GM21723 (cell line): ENCODE results near the gene MTRF1.
"Not testable (repeated sequence)": the region's sequence is repeated elsewhere in the genome, so short reads cannot be mapped to it uniquely, and the experiment has no call there.

Experiments
- ATAC-seq: cut with Tn5 transposase; IDR thresholded peaks from one replicate; pipeline ENCODE4 v1.9.1; 2021; ENCODE audit warnings: mild to moderate bottlenecking, moderate library complexity; ENCODE audit not compliant: unreplicated experiment

The MTRF1 gene

DNA sequence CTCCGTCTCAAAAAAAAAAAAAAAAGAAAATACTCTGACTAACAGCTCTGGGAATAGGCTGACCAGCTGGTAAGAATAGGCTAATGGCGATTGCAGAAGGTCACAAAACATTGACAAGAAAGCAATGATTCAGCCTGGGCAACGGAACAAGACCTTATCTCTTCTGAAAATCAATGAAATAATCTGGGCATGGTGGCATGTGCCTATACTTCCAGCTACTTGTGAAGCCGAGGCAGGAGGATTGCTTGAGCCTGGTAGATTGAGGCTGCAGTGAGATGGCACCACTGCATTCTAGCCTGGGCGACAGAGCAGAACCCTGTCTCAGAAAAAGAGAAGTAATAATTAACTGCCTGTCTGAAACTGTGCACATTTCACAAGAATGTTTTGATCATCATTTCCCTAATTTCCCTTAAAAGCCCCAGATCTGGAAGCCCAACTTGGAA, 18.8 kb upstream of the MTRF1 start:
- ATAC-seq = no peak

DNA sequence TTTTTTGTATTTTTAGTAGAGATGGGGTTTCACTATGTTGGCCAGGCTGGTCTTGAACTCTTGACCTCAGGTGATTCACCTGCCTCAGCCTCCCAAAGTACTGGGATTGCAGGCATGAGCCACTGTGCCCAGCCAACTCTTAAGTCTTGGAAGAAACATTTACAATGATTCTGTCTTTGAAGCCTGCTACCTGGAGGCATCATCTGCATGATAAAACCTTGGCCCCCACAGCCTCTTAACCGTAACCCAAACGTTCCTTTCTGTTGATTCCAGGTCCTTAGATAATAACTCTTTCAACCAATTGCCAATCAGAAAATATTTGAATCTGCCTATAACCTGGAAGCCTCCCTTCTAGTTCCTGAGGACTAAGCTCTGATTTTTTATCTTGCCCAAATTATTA, 15.8 kb upstream of the MTRF1 start:
- ATAC-seq = not testable (repeated sequence)

GRCh38 chr13:41276824-41277223, 13.4 kb upstream of the MTRF1 start:
- no peak for ATAC-seq

DNA sequence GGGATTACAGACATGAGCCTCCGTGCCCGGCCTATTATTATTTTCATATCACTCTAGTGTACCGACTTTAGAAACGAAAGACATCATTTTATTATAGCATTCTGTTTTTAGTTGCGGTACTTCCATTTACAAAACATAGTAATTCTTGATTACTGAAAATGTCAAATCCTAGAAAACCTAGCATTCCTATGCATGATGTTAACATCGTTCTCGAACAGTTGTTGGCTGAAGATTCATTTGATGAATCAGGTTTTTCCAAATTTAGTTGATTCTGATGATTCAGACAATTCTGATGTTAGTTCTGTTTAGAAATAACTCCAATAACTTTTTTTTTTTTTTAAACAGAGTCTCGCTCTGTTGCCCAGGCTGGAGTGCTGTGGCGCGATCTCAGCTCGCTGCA, 11.5 kb upstream of the MTRF1 start:
- no peak for ATAC-seq

- ATAC-seq = no peak
Measured at GRCh38 chr13:41273831-41274441, 10.6 kb upstream of the MTRF1 start.

- no peak for ATAC-seq
Measured at GRCh38 chr13:41271456-41272285, 8.3 kb upstream of the MTRF1 start.

- ATAC-seq = no peak
Measured at GRCh38 chr13:41268764-41269163, 5.4 kb upstream of the MTRF1 start.

- no peak for ATAC-seq
Measured at GRCh38 chr13:41267106-41267505, 3.7 kb upstream of the MTRF1 start.

- ATAC-seq = no peak
Measured at GRCh38 chr13:41259875-41260501, 3.4 kb downstream of the MTRF1 start.

- ATAC-seq = no peak
Measured at GRCh38 chr13:41257535-41257934, 5.8 kb downstream of the MTRF1 start.

DNA sequence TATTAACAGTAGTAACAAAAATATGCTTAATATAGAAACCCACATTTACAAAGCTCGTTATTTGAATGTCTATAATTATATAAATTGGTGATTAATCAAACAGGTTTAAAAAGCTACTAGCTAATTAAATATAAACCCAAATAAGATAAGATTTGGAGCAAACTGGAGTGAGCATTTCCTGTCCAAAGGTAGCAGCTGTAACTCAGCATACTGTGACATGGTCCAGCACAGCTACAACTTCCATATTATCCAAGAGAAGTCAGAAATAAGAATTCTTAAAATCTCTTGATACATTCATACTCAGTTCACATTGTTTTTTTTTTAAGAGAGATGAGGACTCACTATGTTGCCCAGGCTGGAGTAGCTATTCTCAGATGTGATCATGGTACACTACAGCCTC, 8.5 kb downstream of the MTRF1 start:
- no peak for ATAC-seq

GRCh38 chr13:41250993-41251392, 12.4 kb downstream of the MTRF1 start:
- ATAC-seq = no peak

DNA sequence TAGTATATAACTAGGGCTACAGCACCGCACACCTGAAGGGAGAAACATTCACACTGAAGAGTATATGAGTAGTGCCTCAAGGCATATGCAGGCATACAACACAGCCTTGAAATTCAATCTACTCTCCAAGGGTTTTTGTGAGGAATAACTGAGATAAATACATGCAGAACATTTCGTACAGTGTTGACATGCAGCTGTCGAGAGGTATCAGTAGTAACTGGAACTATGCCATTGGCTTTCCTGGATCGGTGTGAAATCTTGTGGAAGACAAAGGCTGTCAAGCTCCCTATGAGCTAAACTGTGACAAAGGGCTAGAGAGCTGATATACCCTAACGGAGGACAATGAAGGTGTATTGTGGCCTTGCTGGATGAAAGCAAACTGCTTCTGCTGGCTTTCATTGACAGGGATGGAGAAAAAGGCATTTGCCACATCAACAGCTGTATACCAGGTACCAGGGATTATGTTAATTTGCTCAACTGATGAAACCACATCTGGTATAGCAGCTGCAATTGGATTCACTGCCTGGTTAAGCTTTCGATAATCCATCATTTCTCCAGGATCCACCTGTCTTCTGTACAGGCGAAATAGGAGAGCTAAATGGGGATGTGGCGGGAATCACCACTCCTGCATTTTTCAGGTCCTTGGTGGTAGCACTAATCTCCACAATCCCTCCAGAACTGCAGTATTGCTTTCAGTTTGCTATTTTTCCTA, 16.3 kb downstream of the MTRF1 start:
- no peak for ATAC-seq

GRCh38 chr13:41244556-41244955, 18.8 kb downstream of the MTRF1 start:
- ATAC-seq = no peak

DNA sequence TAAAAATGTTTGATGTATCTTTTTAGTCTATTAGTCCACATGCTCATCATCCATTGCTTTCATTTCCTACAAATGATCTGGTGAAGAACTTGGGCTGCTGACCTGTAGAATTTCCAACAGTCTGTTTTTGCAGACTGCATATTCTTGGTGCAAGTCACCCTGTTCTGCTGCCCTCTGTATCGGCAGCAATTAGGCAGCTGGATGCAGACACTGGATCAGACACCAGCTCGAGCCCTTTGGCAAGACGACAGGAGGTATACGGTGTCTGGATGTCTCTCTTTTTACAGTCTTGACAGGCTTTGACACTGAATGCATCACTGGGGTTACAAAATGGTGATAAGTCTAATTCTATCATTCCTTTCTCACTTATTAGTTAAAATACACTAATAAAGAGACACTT, 21.8 kb downstream of the MTRF1 start:
- no peak for ATAC-seq

- ATAC-seq = no peak
Measured at GRCh38 chr13:41236369-41236768, 27.0 kb downstream of the MTRF1 start.

- ATAC-seq = no peak
Measured at GRCh38 chr13:41232578-41233480, 30.5 kb downstream of the MTRF1 start.

DNA sequence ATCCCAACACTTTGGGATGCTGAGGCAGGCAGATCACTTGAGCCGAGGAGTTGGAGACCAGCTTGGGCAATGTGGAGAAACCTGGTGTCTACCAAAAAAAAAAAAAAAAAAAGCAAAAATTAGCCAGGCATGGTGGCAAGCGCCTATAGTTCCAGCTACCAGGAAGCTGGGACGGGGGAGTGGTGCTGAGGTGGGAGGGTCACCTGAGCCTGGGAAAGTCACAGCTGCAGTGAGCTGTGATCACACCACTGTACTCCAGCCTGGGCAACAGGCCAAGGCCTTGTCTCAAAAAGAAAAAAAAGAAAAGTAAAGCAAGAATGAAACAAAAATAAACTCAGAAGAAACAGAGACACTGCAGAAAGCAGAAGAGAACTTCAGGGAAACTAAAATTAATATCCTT, 31.6 kb downstream of the MTRF1 start:
- ATAC-seq = no peak

GRCh38 chr13:41231025-41231677, 32.2 kb downstream of the MTRF1 start:
- ATAC-seq = no peak

DNA sequence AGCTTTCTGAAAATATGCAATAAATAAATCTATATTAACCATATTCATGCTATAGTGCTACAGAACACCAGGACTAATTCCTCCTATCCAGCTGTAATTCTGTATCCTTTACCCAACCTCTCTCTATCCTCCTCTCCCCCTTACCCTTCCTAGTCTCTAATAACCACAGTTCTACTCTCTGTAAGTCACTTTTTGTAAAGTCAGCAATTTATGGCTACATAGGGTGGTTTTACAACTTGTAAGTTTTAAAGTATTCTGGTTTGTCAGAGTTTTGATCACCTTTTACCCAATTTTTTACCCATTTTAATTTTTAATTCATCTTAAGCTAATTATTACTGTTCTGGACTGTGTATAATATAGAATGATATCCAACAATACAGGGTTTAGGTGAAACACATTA, 34.0 kb downstream of the MTRF1 start:
- no peak for ATAC-seq
